GM23338 (cell line): Measurements from ENCODE around the gene BTC.

Experiments used
- CTCF ChIP-seq, 2 experiments: fragments of 200-600 bp in 1 of 2; sonication (generic) in 1 of 2; conservative IDR thresholded peaks; 2 replicates each; pipeline versions ENCODE4 v1.5.1 to v1.6.1; 2016 to 2017; ENCODE audit warnings: antibody characterized with exemption in 2 of 2, low read depth in 2 of 2, mild to moderate bottlenecking in 2 of 2, moderate library complexity in 1 of 2
- EZH2 ChIP-seq: fragments of 200-600 bp; sonication (generic); IDR thresholded peaks from one replicate; pipeline ENCODE4 v1.8.0; 2017; ENCODE audit warnings: antibody characterized with exemption, mild to moderate bottlenecking, low read depth; ENCODE audit not compliant: unreplicated experiment
- EZH2phosphoT487 ChIP-seq: fragments of 200-600 bp; sonication (generic); IDR thresholded peaks from one replicate; pipeline ENCODE4 v1.8.1; 2018; ENCODE audit warnings: antibody characterized with exemption; ENCODE audit not compliant: unreplicated experiment
- JUNB ChIP-seq: IDR thresholded peaks from one replicate; pipeline ENCODE4 v1.6.1; 2016; ENCODE audit warnings: antibody characterized with exemption; ENCODE audit not compliant: unreplicated experiment
- NANOG ChIP-seq: IDR thresholded peaks from 2 replicates; pipeline ENCODE4 v1.6.1; 2016; ENCODE audit warnings: antibody characterized with exemption, borderline replicate concordance
- POLR2AphosphoS5 ChIP-seq: IDR thresholded peaks from 2 replicates; pipeline ENCODE4 v1.6.1; 2016; ENCODE audit warnings: antibody characterized with exemption, low read depth
- ZNF331 ChIP-seq: fragments of 250-450 bp; sonication (Bioruptor Pico); IDR thresholded peaks from 2 replicates; pipeline ENCODE4 v1.5.0; 2020; ENCODE audit warnings: low read depth, mild to moderate bottlenecking, moderate library complexity

DNA sequence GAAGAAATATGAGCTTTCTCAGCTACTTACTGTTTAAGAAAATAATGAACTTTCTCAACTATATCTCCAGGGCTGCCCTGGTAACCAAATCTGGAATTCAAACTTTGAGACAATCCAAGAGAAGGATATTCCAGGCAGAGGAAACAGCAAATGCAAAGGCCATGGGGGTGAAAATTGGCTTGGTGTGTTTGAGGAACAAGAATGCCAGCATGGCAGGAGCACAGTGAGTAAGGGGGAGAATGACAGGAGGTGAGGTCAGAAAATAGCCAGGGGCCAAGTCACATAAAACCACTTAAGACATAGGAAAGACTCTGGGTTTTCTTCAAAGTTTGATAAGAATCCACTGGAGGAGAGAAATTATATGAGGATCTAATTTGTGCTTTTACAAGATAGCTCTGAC is 27.2 kb upstream of the BTC start:
- TF ChIP-seq CTCF (conservative IDR thresholded peaks at IDR 0.05; ENCODE audit: low read depth in 2 of 2): no peak
- TF ChIP-seq EZH2phosphoT487: no peak
- TF ChIP-seq POLR2AphosphoS5: no peak
- no peak for TF ChIP-seq EZH2
- TF ChIP-seq JUNB: no peak
- no peak for TF ChIP-seq NANOG
- no peak for TF ChIP-seq ZNF331 (CRISPR knock-in tag)
